ENCODE measurements around the gene KRTAP4-2.
"Not testable (repeated sequence)": the region's sequence is repeated elsewhere in the genome, so short reads cannot be mapped to it uniquely, and the experiment has no call there.

The KRTAP4-2 gene

DNA sequence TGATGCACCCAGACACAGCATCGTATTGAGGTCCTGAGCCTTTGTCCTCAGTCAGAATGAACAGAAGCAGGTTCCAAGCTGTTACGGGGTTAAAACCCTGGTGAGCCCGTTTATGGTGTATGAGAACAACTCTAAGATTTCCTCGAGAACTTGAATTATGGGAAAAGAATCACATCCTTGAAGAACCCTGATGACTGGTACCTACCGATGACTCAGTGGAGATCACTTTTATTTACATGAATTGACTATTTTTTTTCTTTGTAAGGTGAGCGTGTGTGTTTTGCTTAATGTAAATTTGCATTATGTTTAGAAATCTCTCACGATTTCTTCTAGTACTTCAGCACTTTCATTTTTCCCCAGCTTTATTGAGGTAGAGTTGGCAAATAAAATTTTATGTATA, 14.2 kb downstream of the KRTAP4-2 start:
- DNase-seq (ENCODE audit: low read depth in 3 of 3): no peak

DNA sequence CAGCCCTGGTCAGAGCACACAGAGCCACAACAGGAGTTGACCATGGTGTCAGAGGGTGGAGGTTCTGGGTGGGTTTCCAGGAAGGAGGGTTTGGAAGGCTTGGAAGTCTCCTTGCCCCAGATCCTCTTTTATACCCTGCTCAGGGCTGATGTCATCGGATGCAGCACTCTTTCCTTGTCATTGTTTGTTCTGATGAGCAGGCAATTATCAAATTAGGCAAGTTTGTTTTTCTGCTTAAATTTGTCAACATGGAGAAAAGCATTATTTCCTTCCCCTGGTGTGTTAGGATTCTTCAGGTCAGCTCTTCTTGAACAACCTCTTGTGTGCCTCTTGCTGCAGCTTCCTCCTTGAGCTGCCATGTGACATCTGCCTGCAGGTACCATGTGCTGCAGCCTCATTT, 17.4 kb downstream of the KRTAP4-2 start, which contains the start of gene KRTAP4-4:
Gene KRTAP4-4 (minus strand): TSS at position 101 of the 400 bp plus-strand sequence. CDS start 57 bp downstream, at position 44.
- no peak for DNase-seq (ENCODE audit: low read depth in 3 of 3)

DNA sequence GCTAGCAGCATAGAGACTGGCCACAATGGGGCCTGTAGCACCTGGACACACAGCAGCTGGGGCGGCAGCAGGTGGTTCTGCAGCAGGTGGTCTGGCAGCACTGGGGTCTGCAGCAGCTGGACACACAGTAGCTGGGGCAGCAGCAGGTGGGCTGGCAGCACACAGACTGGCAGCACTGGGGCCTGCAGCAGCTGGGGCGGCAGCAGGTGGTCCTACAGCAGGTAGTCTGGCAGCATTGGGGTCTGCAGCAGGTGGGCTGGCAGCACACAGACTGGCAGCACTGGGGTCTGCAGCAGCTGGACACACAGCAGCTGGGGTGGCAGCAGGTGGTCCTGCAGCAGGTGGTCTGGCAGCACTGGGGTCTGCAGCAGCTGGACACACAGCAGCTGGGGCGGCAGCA, 17.8 kb downstream of the KRTAP4-2 start:
- not testable (repeated sequence) for DNase-seq (ENCODE audit: low read depth in 3 of 3)

GRCh38 chr17:41153856-41154255, 24.2 kb downstream of the KRTAP4-2 start:
- DNase-seq (ENCODE audit: low read depth in 3 of 3): no peak

DNA sequence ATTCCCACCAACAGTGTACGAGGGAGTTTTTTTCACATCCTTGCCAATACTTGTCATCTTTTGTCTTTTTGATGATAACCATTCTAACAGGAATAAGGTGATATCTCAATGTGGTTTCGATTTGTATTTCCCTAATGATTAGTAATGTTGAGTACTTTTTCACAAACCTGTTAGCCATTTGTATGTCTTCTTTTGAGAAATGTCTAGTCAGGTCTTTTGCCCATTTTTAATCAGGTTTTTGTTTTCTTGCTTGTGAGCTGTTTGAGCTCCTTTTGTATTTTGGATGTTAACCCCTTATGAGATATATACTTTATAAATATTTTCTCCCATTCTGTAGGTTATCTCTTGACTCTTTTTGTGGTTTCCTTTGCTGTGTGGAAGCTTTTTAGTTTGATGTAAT, 26.5 kb downstream of the KRTAP4-2 start:
- no peak for DNase-seq (ENCODE audit: low read depth in 3 of 3)

GRCh38 chr17:41150026-41150425, 28.0 kb downstream of the KRTAP4-2 start:
- no peak for DNase-seq (ENCODE audit: low read depth in 3 of 3)

GRCh38 chr17:41149652-41149985, 28.4 kb downstream of the KRTAP4-2 start, which contains the start of gene KRTAP4-5:
TSS of gene KRTAP4-5 (minus strand) at chr17:41149825. CDS start at chr17:41149767, 58 bp downstream.
- no peak for DNase-seq (ENCODE audit: low read depth in 3 of 3)

GRCh38 chr17:41148971-41149651, 28.9 kb downstream of the KRTAP4-2 start:
- DNase-seq (ENCODE audit: low read depth in 3 of 3): not testable (repeated sequence)

- DNase-seq (ENCODE audit: low read depth in 3 of 3): no peak
Measured at GRCh38 chr17:41147531-41148204, 30.4 kb downstream of the KRTAP4-2 start.

DNA sequence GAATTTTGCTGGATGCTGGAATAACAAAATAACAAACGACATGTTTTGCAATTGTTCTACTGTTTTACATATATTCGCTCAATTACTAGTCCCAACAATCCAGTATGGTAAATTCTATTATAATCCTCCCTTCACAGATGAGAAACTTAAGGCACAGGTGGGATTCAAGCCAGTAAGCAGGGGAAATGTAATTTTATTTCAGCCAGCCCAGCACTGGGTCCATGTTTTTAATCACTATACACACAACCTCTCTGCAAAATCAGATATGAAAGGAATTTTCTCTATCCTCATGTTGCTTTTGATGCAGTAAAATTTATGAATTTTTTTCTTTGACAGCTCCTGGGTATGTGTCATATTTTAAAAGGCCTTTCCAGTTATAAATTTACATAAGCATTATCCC, 32.8 kb downstream of the KRTAP4-2 start:
- DNase-seq (ENCODE audit: low read depth in 3 of 3): no peak

DNA sequence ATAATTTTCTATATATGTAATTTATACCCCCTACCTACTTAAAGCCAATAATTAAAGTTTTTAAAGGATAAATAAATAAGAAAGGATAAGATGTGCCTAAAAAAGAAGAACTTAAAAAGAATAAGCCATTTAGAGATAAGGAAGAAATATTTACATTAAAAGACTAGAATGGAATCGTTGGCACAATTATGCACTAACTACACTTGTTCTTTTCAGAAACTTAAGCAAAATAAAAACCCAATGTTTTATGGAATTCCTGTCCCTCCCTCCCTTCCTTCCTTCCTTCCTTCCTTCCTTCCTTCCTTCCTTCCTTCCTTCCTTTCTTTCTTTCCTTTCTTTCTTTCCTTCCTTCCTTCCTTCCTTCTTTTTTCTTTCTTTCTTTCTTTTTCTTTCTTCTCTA, 33.2 kb downstream of the KRTAP4-2 start:
- DNase-seq (ENCODE audit: low read depth in 3 of 3): no peak

- DNase-seq (ENCODE audit: low read depth in 3 of 3): no peak
Measured at GRCh38 chr17:41141361-41141760, 36.7 kb downstream of the KRTAP4-2 start.

DNA sequence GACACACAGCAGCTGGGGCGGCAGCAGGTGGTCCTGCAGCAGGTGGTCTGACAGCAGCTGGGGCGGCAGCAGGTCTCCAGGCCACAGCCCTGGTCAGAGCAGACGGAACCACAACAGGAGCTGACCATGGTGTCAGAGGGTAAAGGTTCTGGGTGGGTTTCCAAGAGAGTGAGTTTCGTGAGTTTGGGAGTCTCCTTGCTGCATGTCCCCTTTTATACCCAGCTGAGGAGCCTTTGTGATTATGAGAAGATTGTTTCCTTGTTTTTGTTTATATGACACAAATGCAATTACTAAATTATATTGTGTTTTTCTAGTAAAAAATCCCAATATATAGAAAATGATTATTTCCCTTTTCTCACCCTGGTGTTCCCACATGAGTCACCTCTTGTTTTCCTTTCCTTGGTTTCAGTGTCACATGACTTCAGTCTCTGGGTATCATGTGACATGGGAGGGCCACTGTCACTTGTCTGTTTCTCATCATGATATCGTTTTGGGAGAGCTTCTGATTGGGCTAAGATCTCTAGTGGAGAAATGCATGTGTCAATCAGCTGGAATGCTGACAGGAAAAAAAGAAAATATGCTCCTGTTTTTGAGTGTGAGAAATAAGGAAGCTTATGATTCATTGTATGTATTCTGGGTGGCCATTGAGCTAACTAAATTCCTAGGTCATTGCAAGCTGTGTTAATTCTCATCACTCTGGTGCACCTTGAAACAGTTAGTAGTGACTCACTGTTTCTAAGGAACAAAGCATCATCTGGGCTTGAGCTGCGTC, 37.5 kb downstream of the KRTAP4-2 start, which contains the start of gene KRTAP4-6:
Gene KRTAP4-6 (minus strand): TSS at position 185 of the 772 bp plus-strand sequence. CDS start 57 bp downstream, at position 128.
- DNase-seq (ENCODE audit: low read depth in 3 of 3): no peak

GRCh38 chr17:41139865-41140264, 38.2 kb downstream of the KRTAP4-2 start:
- not testable (repeated sequence) for DNase-seq (ENCODE audit: low read depth in 3 of 3)

- DNase-seq (ENCODE audit: low read depth in 3 of 3): no peak
Measured at GRCh38 chr17:41133880-41134735, 43.9 kb downstream of the KRTAP4-2 start.

DNA sequence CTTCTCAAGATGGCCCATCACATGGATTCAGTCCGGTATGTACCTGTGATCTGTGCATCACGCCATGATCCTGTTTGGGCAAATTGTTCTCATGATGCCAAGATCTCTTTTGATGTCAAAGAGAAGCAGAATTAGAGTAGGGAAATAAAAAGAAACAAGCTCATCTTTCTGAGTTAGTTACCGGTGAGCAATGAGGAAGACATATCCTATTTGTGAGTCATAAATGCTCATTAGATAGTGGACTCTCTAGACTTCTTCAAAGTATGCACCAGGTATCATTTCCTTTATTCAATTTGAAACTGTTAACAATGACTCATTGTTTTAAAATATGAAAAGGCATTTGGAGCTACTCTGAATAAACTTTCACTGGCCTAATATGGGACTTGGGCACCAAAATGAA, 46.0 kb downstream of the KRTAP4-2 start:
- no peak for DNase-seq (ENCODE audit: low read depth in 3 of 3)
